NCI-H2107 (cell line): ENCODE measurements around the gene FRMPD2.
"Not testable (repeated sequence)": the region's sequence is repeated elsewhere in the genome, so short reads cannot be mapped to it uniquely, and the experiment has no call there.

Experiments used
- DNase-seq: peaks from one replicate; lab custom pipeline; 2025; lab: John Stamatoyannopoulos, UW

The FRMPD2 gene

GRCh38 chr10:48252354-48252650 lies 22.2 kb downstream of the FRMPD2 start:
- DNase-seq: no peak

- DNase-seq: no peak
Observed at GRCh38 chr10:48251525-48252353, 22.8 kb downstream of the FRMPD2 start.

- peak; percentile 4 for DNase-seq
Observed at GRCh38 chr10:48251152-48251524, 23.4 kb downstream of the FRMPD2 start.

- DNase-seq: no peak
Observed at GRCh38 chr10:48249763-48250351, 24.6 kb downstream of the FRMPD2 start.

- no peak for DNase-seq
Observed at GRCh38 chr10:48249004-48249762, 25.3 kb downstream of the FRMPD2 start.

GRCh38 chr10:48248462-48248861 lies 26.0 kb downstream of the FRMPD2 start:
- DNase-seq: no peak

- DNase-seq: no peak
Observed at GRCh38 chr10:48247680-48248079, 26.8 kb downstream of the FRMPD2 start.

- no peak for DNase-seq
Observed at GRCh38 chr10:48246501-48246900, 28.0 kb downstream of the FRMPD2 start.

- no peak for DNase-seq
Observed at GRCh38 chr10:48245977-48246376, 28.5 kb downstream of the FRMPD2 start.

GRCh38 chr10:48243921-48244320 lies 30.6 kb downstream of the FRMPD2 start:
- DNase-seq: not testable (repeated sequence)

- DNase-seq: no peak
Observed at GRCh38 chr10:48243487-48243886, 31.0 kb downstream of the FRMPD2 start.

- no peak for DNase-seq
Observed at GRCh38 chr10:48242171-48242904, 32.2 kb downstream of the FRMPD2 start.

- no peak for DNase-seq
Observed at GRCh38 chr10:48241332-48241731, 33.2 kb downstream of the FRMPD2 start.

GRCh38 chr10:48240196-48240595 lies 34.3 kb downstream of the FRMPD2 start:
- DNase-seq: no peak

- no peak for DNase-seq
Observed at GRCh38 chr10:48239618-48240017, 34.9 kb downstream of the FRMPD2 start.

- no peak for DNase-seq
Observed at GRCh38 chr10:48238826-48239520, 35.5 kb downstream of the FRMPD2 start.

GRCh38 chr10:48237259-48238250 lies 36.9 kb downstream of the FRMPD2 start:
- no peak for DNase-seq

- no peak for DNase-seq
Observed at GRCh38 chr10:48236199-48236621, 38.3 kb downstream of the FRMPD2 start.

- no peak for DNase-seq
Observed at GRCh38 chr10:48235501-48235900, 39.0 kb downstream of the FRMPD2 start.

- no peak for DNase-seq
Observed at GRCh38 chr10:48234787-48235186, 39.7 kb downstream of the FRMPD2 start.

GRCh38 chr10:48234295-48234694 lies 40.2 kb downstream of the FRMPD2 start:
- DNase-seq: no peak
